Activated B cell treated with CpG ODN at 0.5 μM for 24 hours (primary cell): ENCODE data around the gene CNDP2. TPM values are rescaled to one million over a fixed set of nuclear protein-coding genes. Genes with fewer than 3 reads are reported as not detected.

ENCODE experiments used
- ATAC-seq: fragments of 200-7000 bp; cut with Tn5 transposase; one replicate; pipeline ENCODE4 v1.10.0; 2021; ENCODE audit warnings: low read depth, mild to moderate bottlenecking, moderate library complexity
- CTCF ChIA-PET: fragments of 350-600 bp; sonication (Branson Sonifier 250); formaldehyde crosslinking; loops from one replicate; lab custom pipeline; 2021; ENCODE audit warnings: antibody characterized with exemption; lab: Charles Lee
- POLR2A ChIA-PET: fragments of 350-600 bp; sonication (Branson Sonifier 250); formaldehyde crosslinking; loops from one replicate; lab custom pipeline; 2021; ENCODE audit warnings: antibody characterized with exemption; lab: Charles Lee
- DNase-seq: peaks from one replicate; pipeline ENCODE4 v3.0.0; 2022
- H3K27ac Mint-ChIP-seq: one replicate; pipeline ENCODE4 v1.8.0; 2020; ENCODE audit warnings: mixed read lengths
- H3K27me3 Mint-ChIP-seq: one replicate; pipeline ENCODE4 v1.8.0; 2021; ENCODE audit warnings: mixed read lengths
- H3K36me3 Mint-ChIP-seq: one replicate; pipeline ENCODE4 v1.8.0; 2021; ENCODE audit warnings: low read depth, mixed read lengths
- H3K4me1 Mint-ChIP-seq: one replicate; pipeline ENCODE4 v1.8.0; 2021; ENCODE audit warnings: mixed read lengths
- H3K4me3 Mint-ChIP-seq: one replicate; pipeline ENCODE4 v1.8.0; 2020; ENCODE audit warnings: mild to moderate bottlenecking, mixed read lengths
- H3K9me3 Mint-ChIP-seq: one replicate; pipeline ENCODE4 v1.8.0; 2020; ENCODE audit warnings: mixed read lengths
- CTCF ChIP-seq: fragments of 200-600 bp; IDR thresholded peaks from one replicate; pipeline ENCODE4 v1.8.0; 2022; ENCODE audit warnings: antibody characterized with exemption, mild to moderate bottlenecking
- intact Hi-C: fragments of 100-400 bp; cut with micrococcal nuclease; formaldehyde crosslinking; loops from one replicate; pipeline ENCODE4 v1.15.1; 2024
- total RNA-seq: library from RNA; stranded (reverse); gene quantifications from 2 replicates; pipeline ENCODE4 v1.2.3, GENCODE V29; 2022

The CNDP2 gene
- total RNA-seq, 1 donor from 2014 or later, result 208 TPM

- no peaks in the 10 kb centered on the region for H3K27me3 Mint-ChIP-seq
- TF ChIP-seq CTCF, result no peak
- DNase-seq, result no peak
- H3K4me1 Mint-ChIP-seq, result peaks cover 44% of the 10 kb centered on the region
- intact Hi-C loops, result no loop called here
- H3K4me3 Mint-ChIP-seq, result no peak overlapping the region
- peaks cover 73% of the 10 kb centered on the region for H3K36me3 Mint-ChIP-seq
- no peak overlapping the region for H3K27ac Mint-ChIP-seq
- POLR2A ChIA-PET, result no interaction called here
- no peaks in the 10 kb centered on the region for H3K9me3 Mint-ChIP-seq
- CTCF ChIA-PET, result no interaction called here
- ATAC-seq, result no peak
These were observed 7.0 kb downstream of the CNDP2 start for GRCh38 chr18:74503137-74503536.

- Mint-ChIP-seq H3K4me1 (peaks cover 21% of the 10 kb centered on the region), H3K36me3 (peaks cover 92% of the 10 kb centered on the region), H3K4me3 (no peak overlapping the region), H3K9me3 (no peaks in the 10 kb centered on the region), H3K27me3 (no peaks in the 10 kb centered on the region), H3K27ac (no peak overlapping the region)
- no peak for TF ChIP-seq CTCF
- POLR2A ChIA-PET, result interaction anchor here (1.3 kb wide), 1 partner anchor 10 kb away, joined by 4 read pairs; the partner anchor contains the start of gene CNDP2
- DNase-seq (no peak), ATAC-seq (no peak)
- CTCF ChIA-PET, result no interaction called here
- intact Hi-C loops, result no loop called here
These were observed 9.6 kb downstream of the CNDP2 start for GRCh38 chr18:74505776-74506175.

- Mint-ChIP-seq H3K4me1 (peaks cover 13% of the 10 kb centered on the region), H3K36me3 (peaks cover 91% of the 10 kb centered on the region), H3K27ac (no peak overlapping the region), H3K4me3 (no peak overlapping the region), H3K27me3 (no peaks in the 10 kb centered on the region), H3K9me3 (no peaks in the 10 kb centered on the region)
- POLR2A ChIA-PET, result interaction anchor here (0.6 to 1.3 kb wide), 2 partner anchors 11 to 312 kb away, joined by 3 to 4 read pairs; partner anchors contain the start of gene CNDP2
- ATAC-seq, result no peak
- CTCF ChIA-PET, result no interaction called here
- intact Hi-C loops, result no loop called here
- DNase-seq, result no peak
- TF ChIP-seq CTCF, result no peak
These were observed 10.4 kb downstream of the CNDP2 start for GRCh38 chr18:74506448-74507084.

- DNase-seq (no peak), ATAC-seq (no peak)
- peaks cover 11% of the 10 kb centered on the region for H3K4me1 Mint-ChIP-seq
- H3K4me3 Mint-ChIP-seq, result no peak overlapping the region
- no peak overlapping the region for H3K27ac Mint-ChIP-seq
- H3K9me3 Mint-ChIP-seq, result no peaks in the 10 kb centered on the region
- peaks cover 92% of the 10 kb centered on the region for H3K36me3 Mint-ChIP-seq
- intact Hi-C loops, result no loop called here
- no peak for TF ChIP-seq CTCF
- POLR2A ChIA-PET, result interaction anchor here (0.6 kb wide), 1 partner anchor 313 kb away, joined by 3 read pairs; no protein-coding TSS in a partner anchor
- CTCF ChIA-PET, result no interaction called here
- H3K27me3 Mint-ChIP-seq, result no peaks in the 10 kb centered on the region
These were observed 11.1 kb downstream of the CNDP2 start for GRCh38 chr18:74507097-74507881.

- H3K27me3 Mint-ChIP-seq, result no peaks in the 10 kb centered on the region
These were observed 11.8 kb downstream of the CNDP2 start for GRCh38 chr18:74507927-74508326.

More at GRCh38 chr18:74507927-74508326, 11.8 kb downstream of the CNDP2 start:
- Mint-ChIP-seq H3K4me1 (peaks cover 8% of the 10 kb centered on the region), H3K4me3 (no peak overlapping the region), H3K9me3 (no peaks in the 10 kb centered on the region), H3K36me3 (peaks cover 92% of the 10 kb centered on the region), H3K27ac (no peak overlapping the region)
- intact Hi-C loops, result no loop called here
- DNase-seq (no peak), ATAC-seq (no peak)
- POLR2A ChIA-PET, result no interaction called here
- CTCF ChIA-PET, result no interaction called here
- TF ChIP-seq CTCF, result no peak
